Measurements from ENCODE around the gene N4BP2.

DNA sequence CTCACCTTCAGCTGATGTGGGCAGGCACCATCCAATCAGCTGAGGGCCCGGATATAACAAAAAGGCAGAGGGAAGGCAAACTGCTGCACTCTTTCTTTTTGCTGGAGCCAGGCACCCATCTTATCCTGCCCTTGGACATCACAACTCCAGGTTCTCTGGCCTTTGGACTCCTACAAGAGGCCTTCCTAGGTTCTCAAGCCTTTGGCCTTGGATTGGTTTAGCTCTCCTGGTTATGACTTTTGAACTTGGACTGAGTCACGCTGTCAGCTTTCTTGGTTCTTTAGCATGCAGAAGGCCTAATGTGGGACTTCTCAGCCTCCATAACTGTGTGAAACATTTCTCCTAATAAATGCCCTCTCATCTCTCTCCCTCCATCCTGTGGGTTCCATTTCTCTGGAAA, 23.0 kb upstream of the N4BP2 start:
- TF ChIP-seq SUZ12 (IDR thresholded peaks at IDR 0.05) (no peak), CTBP1 (IDR thresholded peaks at IDR 0.05; ENCODE audit: borderline replicate concordance) (no peak), SP1 (IDR thresholded peaks at IDR 0.05) (no peak), FOXK2 (IDR thresholded peaks at IDR 0.05) (no peak), LEF1 (IDR thresholded peaks at IDR 0.05; ENCODE audit: borderline replicate concordance) (no peak), FOXM1 (IDR thresholded peaks at IDR 0.05; ENCODE audit: borderline replicate concordance) (no peak), ELF4 (IDR thresholded peaks at IDR 0.05) (no peak)
